Nasal cavity respiratory epithelium epithelial cell of viscerocranial mucosa (primary cell): ENCODE measurements around the gene PIK3C2A. TPM values are rescaled to one million over a fixed set of nuclear protein-coding genes. Genes with fewer than 3 reads are reported as not detected.

Source experiments
- total RNA-seq: library from RNA; depleted of rRNA; stranded (reverse); fragments of >200 nt; gene quantifications from 2 replicates; pipeline ENCODE4 v1.2.3, GENCODE V29; 2014

Gene PIK3C2A
- total RNA-seq: 70.7 and 77.6 TPM in 2 replicates

GRCh38 chr11:17207317-17208256 lies at the start of gene PIK3C2A:
TSS of gene PIK3C2A (minus strand) at chr11:17207986. CDS start at chr11:17169741, 38,245 bp downstream.

Other genes starting within 250 kb of the PIK3C2A start
- gene PLEKHA7, start 193.6 kb downstream of the PIK3C2A start, total RNA-seq: 1.0 and 7.6 TPM in 2 replicates
- 717 and 1,374 TPM in 2 replicates for gene RPS13, start 130.3 kb downstream of the PIK3C2A start, total RNA-seq
- 35.5 and 130 TPM in 2 replicates for gene NUCB2, start 68.8 kb upstream of the PIK3C2A start, total RNA-seq
- gene NCR3LG1, start 143.8 kb upstream of the PIK3C2A start, total RNA-seq: 3.6 and 5.5 TPM in 2 replicates
- gene KCNJ11, start 180.7 kb upstream of the PIK3C2A start, total RNA-seq: 0.36 and 1.0 TPM in 2 replicates